ENCODE results near the gene BOC. TPM values are rescaled to one million over a fixed set of nuclear protein-coding genes. Genes with fewer than 3 reads are reported as not detected.
A peak's percentile ranks its signal among the peaks of the same experiment; 100 is the strongest.

The BOC gene
- total RNA-seq, 3 donors from 2014 or later: 48.8 to 56.6 (median 55.1) TPM

DNA sequence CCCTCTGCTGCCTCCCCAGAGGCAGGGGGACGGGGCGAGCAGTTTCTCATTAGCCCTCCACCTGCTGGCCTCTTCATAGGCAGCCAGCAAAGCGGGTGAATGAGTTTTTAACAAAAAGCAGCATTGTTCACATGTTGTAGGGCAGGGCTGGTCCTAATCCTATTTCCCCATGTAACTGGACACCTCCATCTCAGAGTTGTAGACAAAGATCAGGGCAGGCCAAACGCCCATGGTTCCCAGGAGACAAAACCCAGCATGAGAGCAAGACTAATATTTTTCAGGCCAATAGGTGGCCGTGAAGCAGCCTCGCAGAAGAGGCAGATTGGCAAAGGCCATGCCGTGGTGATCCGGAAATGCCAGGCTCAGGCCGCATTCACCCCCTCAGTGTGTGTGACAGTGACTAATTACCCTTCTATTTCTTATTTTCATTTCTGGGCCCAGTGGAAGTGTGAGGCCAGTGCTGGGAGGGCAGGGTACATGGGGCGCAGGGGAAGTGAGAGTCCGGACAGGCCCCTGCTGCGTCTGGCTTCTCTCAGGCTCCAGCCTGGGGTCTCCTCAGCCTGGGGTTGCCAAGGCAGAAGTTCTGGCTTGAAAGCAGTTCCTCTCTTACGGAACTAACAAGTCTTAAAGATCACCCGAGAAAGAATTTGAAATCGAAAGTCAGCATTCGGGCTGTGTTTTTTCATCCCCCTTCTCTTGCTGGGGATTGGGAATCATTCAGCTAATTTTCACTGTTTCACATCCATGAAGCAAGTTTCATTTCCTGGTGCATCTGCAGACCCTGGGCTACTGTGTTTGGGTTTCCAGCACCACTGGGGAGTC lies 64.8 kb downstream of the BOC start:
- intact Hi-C loops (cut with DNase I; ENCODE audit: low total_unique reads): loop anchor here (1.0 kb wide), 1 partner anchor 65 kb away; the partner anchor contains the start of gene BOC
- peak in 1 of 2 donors; percentile 49 for DNase-seq (ENCODE audit: low spot score in 2 of 2)
- H3K36me3 ChIP-seq: no peaks in the 10 kb centered on the region

DNA sequence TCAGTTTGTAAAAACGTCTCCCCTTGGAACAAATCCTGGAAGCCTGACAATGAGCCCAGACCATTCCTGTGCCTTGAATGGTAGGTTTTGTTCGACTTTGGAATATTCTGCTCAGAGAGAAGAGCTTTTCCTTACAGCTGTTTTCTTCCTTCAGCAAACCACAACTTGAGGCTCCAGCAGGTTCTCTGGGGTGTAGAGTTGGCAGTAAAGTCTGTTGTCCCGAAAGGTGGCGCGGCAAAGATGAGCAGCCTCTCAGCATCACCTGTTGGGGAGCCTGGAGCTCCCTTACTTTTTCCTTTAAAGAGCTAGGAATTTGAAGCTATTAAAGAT lies 65.4 kb downstream of the BOC start:
- peaks cover 0 to 11% of the 10 kb centered on the region in 2 donors for H3K4me1 ChIP-seq
- H3K36me3 ChIP-seq: no peaks in the 10 kb centered on the region
- TF ChIP-seq, protein P1, sequence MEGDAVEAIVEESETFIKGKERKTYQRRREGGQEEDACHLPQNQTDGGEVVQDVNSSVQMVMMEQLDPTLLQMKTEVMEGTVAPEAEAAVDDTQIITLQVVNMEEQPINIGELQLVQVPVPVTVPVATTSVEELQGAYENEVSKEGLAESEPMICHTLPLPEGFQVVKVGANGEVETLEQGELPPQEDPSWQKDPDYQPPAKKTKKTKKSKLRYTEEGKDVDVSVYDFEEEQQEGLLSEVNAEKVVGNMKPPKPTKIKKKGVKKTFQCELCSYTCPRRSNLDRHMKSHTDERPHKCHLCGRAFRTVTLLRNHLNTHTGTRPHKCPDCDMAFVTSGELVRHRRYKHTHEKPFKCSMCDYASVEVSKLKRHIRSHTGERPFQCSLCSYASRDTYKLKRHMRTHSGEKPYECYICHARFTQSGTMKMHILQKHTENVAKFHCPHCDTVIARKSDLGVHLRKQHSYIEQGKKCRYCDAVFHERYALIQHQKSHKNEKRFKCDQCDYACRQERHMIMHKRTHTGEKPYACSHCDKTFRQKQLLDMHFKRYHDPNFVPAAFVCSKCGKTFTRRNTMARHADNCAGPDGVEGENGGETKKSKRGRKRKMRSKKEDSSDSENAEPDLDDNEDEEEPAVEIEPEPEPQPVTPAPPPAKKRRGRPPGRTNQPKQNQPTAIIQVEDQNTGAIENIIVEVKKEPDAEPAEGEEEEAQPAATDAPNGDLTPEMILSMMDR (IDR thresholded peaks at IDR 0.05): no peak
- H3K27me3 ChIP-seq: no peaks in the 10 kb centered on the region
- no peaks in the 10 kb centered on the region for H3K9me3 ChIP-seq
- no peak for DNase-seq (ENCODE audit: low spot score in 2 of 2)
- peak overlapping the region in 2 of 3 donors; percentile 31 to 48 for H3K4me3 ChIP-seq
- intact Hi-C loops (cut with DNase I; ENCODE audit: low total_unique reads): loop anchor here (1.0 kb wide), 1 partner anchor 65 kb away; the partner anchor contains the start of gene BOC
- H3K27ac ChIP-seq: peak overlapping the region; percentile 88 to 92

More for the DNA sequence above, 64.8 kb downstream of the BOC start:
- Histone ChIP-seq H3K9me3 (no peaks in the 10 kb centered on the region), H3K27me3 (no peaks in the 10 kb centered on the region), H3K4me1 (peaks cover 0 to 11% of the 10 kb centered on the region in 2 donors), H3K4me3 (peak overlapping the region; percentile 22 to 48 (median 31)), H3K27ac (peak overlapping the region; percentile 88 to 92)
- TF ChIP-seq POLR2A (IDR thresholded peaks at IDR 0.05) (no peak), POLR2AphosphoS5 (IDR thresholded peaks at IDR 0.05) (peak in 1 of 3 donors; percentile 26)
- TF ChIP-seq, protein P1 (IDR thresholded peaks at IDR 0.05): peak in 1 of 3 donors; percentile 26

DNA sequence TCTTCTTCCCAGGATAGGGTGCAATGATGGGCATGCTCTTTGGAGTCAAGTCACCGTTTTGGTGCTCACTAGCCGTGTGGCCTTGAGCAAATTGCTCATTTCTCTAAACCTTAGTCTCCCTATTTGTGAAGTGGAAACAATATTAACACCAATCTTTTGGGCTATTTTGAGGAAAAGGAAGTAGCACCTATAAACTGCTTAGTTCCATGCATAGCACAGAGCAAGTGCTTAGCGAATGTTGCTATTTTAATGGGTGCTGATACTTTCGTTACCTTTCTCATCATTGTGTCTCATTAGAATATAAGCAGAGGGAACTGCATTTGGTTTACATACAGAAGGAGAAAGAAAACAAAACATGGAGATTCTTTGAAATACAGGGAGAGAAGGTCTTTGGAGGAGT lies 66.1 kb downstream of the BOC start:
- H3K9me3 ChIP-seq: no peaks in the 10 kb centered on the region
- TF ChIP-seq, protein P1 (IDR thresholded peaks at IDR 0.05): no peak
- TF ChIP-seq POLR2AphosphoS5 (IDR thresholded peaks at IDR 0.05) (no peak), POLR2A (IDR thresholded peaks at IDR 0.05) (no peak)
- H3K36me3 ChIP-seq: no peaks in the 10 kb centered on the region
- H3K4me1 ChIP-seq: peaks cover 0 to 11% of the 10 kb centered on the region in 2 donors
- no peak for DNase-seq (ENCODE audit: low spot score in 2 of 2)
- intact Hi-C loops (cut with DNase I; ENCODE audit: low total_unique reads): no loop called here
- H3K4me3 ChIP-seq: no peak overlapping the region
- H3K27ac ChIP-seq: peak overlapping the region; percentile 88 to 92
- no peaks in the 10 kb centered on the region for H3K27me3 ChIP-seq

DNA sequence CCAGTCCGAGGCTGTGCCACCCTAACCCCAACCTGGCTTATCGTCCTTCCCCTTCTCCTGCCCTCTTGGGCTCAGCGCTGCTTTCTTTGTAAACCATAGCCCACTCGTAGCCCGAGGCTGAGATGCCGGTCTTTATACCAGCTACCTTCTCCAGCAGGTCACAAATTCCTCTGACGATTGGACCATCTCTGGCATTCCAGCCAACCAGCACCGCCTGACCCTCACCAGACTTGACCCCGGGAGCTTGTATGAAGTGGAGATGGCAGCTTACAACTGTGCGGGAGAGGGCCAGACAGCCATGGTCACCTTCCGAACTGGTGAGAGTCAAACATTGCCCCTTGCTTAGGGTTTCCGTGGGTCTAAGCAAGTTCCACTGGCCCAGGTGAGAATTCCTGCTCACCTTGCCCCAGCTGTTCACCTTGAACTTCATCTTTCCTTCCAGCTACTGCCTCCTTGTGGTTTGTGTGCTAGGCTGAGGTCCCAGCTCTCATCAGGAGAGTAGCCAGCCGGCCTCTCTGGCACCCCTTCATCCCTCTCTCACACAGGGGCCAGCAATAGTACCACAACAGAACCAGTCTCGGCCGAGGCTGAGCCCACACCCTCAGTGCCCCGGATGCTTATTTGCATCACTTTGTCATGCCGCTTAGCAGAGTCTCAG lies 66.7 kb downstream of the BOC start:
- intact Hi-C loops (cut with DNase I; ENCODE audit: low total_unique reads): no loop called here
- Histone ChIP-seq H3K27ac (peak overlapping the region; percentile 88 to 92), H3K27me3 (no peaks in the 10 kb centered on the region), H3K4me1 (peaks cover 0 to 11% of the 10 kb centered on the region in 2 donors), H3K36me3 (no peaks in the 10 kb centered on the region), H3K4me3 (no peak overlapping the region), H3K9me3 (no peaks in the 10 kb centered on the region)
- DNase-seq (ENCODE audit: low spot score in 2 of 2): no peak
- TF ChIP-seq, protein P1 (IDR thresholded peaks at IDR 0.05): no peak
- TF ChIP-seq POLR2AphosphoS5 (IDR thresholded peaks at IDR 0.05) (no peak), POLR2A (IDR thresholded peaks at IDR 0.05) (no peak)

DNA sequence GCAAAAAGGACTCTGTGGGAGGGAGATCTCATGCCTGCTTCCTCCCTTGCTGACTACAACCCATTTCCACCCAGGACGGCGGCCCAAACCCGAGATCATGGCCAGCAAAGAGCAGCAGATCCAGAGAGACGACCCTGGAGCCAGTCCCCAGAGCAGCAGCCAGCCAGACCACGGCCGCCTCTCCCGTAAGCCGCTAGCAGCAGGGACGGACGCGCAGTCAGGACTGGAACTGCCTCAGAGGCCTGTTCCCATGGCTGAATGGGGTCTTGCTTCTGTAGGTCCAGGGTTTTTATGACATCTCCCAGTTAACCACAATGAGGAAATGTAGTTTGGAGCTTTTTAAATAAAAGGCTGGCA lies 67.2 kb downstream of the BOC start:
- DNase-seq (ENCODE audit: low spot score in 2 of 2): no peak
- Histone ChIP-seq H3K9me3 (no peaks in the 10 kb centered on the region), H3K36me3 (no peaks in the 10 kb centered on the region), H3K4me3 (no peak overlapping the region), H3K4me1 (peaks cover 0 to 11% of the 10 kb centered on the region in 2 donors), H3K27ac (peak overlapping the region; percentile 88 to 92), H3K27me3 (no peaks in the 10 kb centered on the region)
- intact Hi-C loops (cut with DNase I; ENCODE audit: low total_unique reads): no loop called here
- TF ChIP-seq POLR2A (IDR thresholded peaks at IDR 0.05): no peak
- TF ChIP-seq, protein P1 (IDR thresholded peaks at IDR 0.05): no peak
- no peak for TF ChIP-seq POLR2AphosphoS5 (IDR thresholded peaks at IDR 0.05)

Data from breast epithelium (tissue), 4 donors.